KOPT-K1 (cell line): ENCODE data around the gene LYPD4.

Experiments
- H3K27ac ChIP-seq: fragments of 200-600 bp; sonication (generic); 2 replicates; pipeline ENCODE4 v1.5.1; 2016; ENCODE audit warnings: antibody characterized with exemption, mild to moderate bottlenecking, low read depth, low read length; ENCODE audit not compliant: poor library complexity, severe bottlenecking
- H3K36me3 ChIP-seq: fragments of 200-600 bp; sonication (generic); 2 replicates; pipeline ENCODE4 v1.5.1; 2017; ENCODE audit warnings: antibody characterized with exemption, mild to moderate bottlenecking, low read length, moderate library complexity; ENCODE audit not compliant: insufficient read depth
- H3K9me3 ChIP-seq: fragments of 200-600 bp; sonication (generic); 2 replicates; pipeline ENCODE4 v1.5.1; 2017; ENCODE audit warnings: antibody characterized with exemption, low read length, mild to moderate bottlenecking; ENCODE audit not compliant: insufficient read depth, poor library complexity, severe bottlenecking

Gene LYPD4

DNA sequence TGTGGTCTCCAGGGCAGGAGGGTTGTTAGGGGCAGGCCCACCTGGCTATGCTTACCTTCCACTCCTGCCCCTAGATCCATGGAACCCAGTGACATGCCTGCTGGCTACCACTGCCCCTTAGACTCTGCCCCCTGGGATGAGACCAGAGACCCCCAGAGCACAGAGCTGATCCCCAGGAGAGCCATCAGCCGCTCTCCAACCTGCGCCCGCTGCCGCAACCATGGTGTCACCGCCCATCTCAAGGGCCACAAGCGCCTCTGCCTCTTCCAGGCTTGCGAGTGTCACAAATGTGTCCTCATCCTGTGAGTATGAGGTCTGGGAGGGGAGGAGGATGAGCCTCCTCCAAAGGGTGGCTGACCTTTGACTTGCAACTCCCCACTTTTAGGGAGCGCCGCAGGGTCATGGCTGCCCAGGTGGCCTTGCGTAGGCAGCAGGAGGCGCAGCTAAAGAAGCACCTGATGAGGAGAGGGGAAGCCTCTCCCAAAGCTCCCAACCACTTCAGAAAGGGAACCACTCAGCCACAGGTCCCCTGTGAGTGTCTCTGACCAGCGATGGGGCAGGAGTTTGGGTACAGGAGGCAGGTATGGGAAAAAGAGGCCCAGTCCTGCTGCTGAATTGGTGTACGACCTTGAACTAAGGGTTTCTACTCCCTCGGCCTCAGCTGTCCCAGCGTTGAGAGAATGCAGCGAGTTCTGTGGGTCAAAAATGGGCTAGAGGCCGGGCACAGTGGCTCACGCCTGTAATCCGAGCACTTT, 3.0 kb upstream of the LYPD4 start:
- Histone ChIP-seq H3K9me3 (no peaks in the 10 kb centered on the region), H3K27ac (no peak overlapping the region), H3K36me3 (no peaks in the 10 kb centered on the region)

DNA sequence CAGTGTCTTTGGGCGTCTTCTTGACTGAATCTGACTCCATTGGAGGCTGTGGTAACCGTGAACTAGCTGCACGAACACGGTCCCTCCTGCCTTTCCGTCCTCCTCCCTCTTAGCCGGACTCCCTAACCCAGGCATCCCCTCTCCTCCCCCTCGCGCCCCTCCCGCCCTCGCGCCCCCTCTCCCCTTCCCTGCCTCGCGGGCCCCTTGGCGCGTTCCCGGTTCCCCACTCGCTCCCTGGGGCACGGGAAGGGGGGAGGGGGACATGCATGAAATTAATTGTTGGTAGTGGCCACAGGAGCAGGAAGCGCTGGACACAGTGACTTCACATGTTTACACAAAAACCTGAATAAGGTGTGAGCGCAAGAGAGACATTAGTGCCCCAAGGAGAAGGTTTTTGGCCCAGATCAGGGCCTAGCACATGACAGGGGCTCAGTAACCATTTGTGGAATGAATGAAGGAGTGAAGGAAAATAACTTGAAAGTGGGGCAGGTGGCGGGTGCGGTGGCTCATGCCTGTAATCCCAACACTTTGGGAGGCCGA, 638 bp upstream of the LYPD4 start:
- Histone ChIP-seq H3K27ac (no peak overlapping the region), H3K36me3 (no peaks in the 10 kb centered on the region), H3K9me3 (no peaks in the 10 kb centered on the region)

DNA sequence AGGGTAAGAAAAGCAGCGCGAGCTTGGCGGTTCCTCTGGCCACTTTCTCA, 343 bp upstream of the LYPD4 start, which contains the start of gene DMRTC2:
TSS of gene DMRTC2 (plus strand) at position 42 of the 50 bp plus-strand sequence. CDS start 2,387 bp downstream, outside the sequence.
- H3K27ac ChIP-seq, result no peak within 1 kb of the TSS
- no peaks in the 10 kb centered on the region for H3K36me3 ChIP-seq
- no peaks in the 10 kb centered on the region for H3K9me3 ChIP-seq

DNA sequence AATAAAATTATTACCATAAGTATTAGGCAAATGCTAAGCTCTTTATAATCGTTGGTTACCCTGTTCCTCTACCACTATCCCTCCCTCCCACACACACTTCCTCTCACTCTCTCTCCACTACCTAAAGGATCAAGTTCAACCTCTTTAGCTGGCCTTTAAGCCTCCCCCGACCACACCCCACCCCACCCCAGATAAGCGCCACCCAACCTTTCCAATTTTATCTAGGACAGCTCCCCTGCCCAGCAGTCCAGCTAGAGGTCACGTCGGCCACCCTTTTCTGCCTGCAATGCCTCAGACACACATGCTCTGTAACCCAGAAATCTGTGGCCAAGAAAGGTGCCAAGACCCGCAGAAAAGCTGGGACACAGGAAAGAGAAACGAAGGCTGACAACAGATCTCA, 1.1 kb downstream of the LYPD4 start:
- Histone ChIP-seq H3K27ac (no peak overlapping the region), H3K9me3 (no peaks in the 10 kb centered on the region), H3K36me3 (no peaks in the 10 kb centered on the region)

DNA sequence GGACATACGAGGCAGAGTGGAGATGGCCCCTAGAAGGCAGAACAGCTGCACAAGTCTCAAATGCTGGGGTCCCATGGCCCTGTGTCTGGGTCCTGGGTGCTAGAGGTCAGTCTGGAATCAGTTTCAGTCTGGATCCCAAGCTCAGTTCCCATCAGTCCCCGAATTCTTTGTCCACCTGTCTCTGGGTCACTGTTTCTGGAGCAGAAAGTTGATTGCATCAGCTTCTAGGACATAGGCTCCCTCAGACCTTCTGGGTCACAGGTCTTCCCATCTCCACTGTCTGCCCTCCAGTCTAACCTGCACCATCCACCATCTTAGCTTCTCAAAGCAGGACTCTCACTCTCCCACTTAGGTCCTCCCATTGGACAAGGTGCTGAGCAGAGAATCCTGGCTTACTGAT, 5.3 kb downstream of the LYPD4 start:
- Histone ChIP-seq H3K27ac (no peak overlapping the region), H3K36me3 (no peaks in the 10 kb centered on the region), H3K9me3 (no peaks in the 10 kb centered on the region)

DNA sequence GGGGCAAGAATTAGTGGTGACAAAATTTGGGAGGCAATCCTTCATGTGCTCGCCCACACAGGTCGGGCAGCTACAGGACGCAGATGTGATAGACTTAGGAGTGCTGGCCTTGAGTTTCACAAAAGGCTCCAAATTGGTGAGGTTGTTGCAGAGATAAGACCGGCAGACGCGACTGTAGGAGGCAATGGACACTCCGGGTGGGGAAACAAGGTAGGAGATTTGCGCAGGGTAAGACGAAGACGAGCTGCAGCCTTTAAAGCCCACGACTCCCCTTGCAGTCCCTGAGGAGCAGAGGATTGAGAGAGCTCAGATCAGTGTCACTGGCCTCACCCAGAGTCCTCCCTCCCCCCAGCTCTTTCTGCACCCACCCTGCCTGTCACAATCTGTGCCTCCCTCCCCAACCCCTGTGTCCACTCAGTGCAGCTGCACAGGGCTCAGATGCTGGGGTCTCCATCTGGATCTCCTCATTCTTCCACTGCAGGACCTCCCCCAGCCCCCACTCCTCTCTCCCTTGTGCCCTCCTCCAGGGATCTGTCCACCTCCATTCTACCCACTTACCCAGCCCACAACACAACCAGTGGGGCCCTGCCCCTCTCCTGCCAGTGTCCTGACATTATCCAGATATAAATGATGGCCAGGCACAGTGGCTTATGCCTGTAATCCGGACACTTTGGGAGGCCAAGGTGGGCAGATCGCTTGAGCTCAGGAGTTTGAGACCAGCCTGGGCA, 6.3 kb downstream of the LYPD4 start:
- no peak overlapping the region for H3K27ac ChIP-seq
- no peaks in the 10 kb centered on the region for H3K36me3 ChIP-seq
- no peaks in the 10 kb centered on the region for H3K9me3 ChIP-seq

DNA sequence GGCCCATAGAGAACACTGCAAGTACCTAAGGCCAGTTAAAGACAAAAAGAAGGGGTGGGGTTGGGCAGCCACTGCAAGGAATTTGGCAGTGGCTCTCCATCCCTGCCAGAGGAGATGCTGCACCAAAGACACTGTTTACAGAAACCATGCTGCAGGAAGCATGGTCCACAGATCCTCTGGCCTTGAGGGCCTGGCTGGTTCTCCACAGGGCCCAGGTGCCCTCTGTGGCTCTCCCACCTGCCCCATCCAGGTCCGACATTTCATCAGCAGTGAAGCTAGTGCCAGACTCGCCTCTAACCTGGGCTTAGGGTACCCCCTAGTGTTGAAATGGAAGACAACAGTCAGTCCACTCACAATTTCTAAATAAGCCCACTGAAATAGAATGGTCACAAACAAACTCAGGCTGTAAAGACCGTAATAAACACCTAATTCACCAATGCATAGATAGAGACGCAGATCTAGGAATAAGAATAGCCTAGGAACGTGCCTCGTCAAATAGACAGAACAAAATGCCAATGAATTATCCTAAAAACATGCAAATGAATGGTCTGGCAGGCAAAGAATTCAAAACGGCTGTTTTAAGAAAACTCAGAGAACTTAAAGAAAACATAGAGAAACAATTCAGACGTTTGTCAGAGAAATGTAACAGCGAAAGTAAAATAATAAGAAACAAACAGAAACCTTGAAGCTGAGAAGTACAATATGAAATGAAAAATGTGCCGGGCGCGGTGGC, 23.3 kb downstream of the LYPD4 start:
- Histone ChIP-seq H3K27ac (no peak overlapping the region), H3K9me3 (no peaks in the 10 kb centered on the region), H3K36me3 (no peaks in the 10 kb centered on the region)

DNA sequence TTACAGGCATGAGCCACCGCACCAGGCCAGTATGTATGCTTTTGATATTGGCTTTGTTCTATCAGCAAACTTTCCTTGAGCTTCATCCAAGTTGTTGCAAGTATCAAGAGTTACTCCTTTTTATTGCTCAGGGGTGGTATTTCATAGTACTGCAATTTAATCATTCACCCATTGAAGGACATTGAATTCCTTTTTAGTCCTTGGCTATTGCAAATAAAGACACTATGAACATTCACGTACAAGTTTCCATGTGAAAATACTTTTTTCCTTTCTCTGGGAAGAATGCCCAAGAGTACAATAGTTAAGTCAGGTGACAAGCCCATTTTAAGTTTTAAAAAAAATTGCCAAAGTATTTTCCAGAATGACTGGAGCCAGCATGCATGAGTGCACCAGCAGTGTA, 27.7 kb downstream of the LYPD4 start:
- H3K9me3 ChIP-seq, result no peaks in the 10 kb centered on the region
- H3K36me3 ChIP-seq, result no peaks in the 10 kb centered on the region

DNA sequence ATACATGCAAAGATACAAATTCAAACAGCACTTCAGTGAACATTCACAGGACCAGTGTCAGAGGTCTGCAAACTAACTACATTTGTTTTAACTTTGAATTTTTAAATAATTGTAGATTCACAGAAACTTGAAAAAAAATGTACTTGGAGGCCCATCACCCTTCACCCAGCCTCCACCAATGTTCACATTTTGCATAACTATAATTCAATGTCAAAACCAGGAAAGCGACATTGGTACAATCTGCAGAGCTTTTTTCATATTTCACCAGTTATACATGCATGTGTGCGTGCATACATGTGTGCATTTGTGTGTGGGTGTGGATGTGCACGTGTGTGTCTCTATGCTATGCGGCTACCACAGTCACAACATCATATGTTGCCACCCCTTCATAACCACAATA, 29.2 kb downstream of the LYPD4 start:
- no peaks in the 10 kb centered on the region for H3K9me3 ChIP-seq
- no peaks in the 10 kb centered on the region for H3K36me3 ChIP-seq

More for the DNA sequence above, 27.7 kb downstream of the LYPD4 start:
- no peak overlapping the region for H3K27ac ChIP-seq

DNA sequence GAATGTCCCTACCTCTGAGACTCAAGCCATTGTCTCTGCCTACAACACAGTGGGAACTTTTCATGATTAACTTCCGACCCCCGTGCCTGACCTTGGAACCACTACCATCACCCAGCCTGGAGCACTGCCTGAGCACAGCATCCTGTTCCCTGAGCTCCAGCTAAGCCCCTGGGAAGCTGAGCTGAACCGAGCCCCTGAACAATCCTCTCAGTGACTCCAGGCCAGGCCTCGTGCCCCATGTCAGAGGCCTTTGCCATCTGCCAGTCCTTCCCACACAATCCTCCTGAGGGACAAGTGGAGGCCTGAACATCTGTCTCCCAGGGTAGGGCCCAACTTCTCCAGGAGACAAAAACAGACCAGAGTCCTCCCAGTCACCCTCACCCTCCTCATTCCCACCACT, 30.6 kb downstream of the LYPD4 start:
- no peaks in the 10 kb centered on the region for H3K9me3 ChIP-seq
- no peaks in the 10 kb centered on the region for H3K36me3 ChIP-seq
- H3K27ac ChIP-seq, result no peak overlapping the region

More for the DNA sequence above, 29.2 kb downstream of the LYPD4 start:
- no peak overlapping the region for H3K27ac ChIP-seq

DNA sequence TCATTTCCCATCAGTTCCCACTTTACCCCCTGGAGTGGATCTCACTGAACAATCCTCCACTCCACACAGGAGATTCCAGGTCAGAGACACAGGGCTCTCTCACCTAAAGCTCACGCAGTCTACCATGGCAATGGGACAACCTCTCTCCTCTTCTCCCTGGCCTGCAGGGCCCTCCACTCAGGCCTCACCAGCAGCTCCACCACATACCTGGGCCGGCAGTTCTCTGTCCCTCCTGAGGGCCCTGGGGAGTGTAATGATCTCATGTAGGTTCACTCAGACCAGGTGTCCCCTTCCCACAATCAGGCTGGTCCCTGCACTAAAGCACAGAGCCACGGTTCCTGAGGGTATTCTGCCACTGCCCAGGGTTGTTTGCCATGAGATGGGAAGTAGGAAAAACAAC, 32.5 kb downstream of the LYPD4 start:
- Histone ChIP-seq H3K9me3 (no peaks in the 10 kb centered on the region), H3K27ac (no peak overlapping the region), H3K36me3 (no peaks in the 10 kb centered on the region)

DNA sequence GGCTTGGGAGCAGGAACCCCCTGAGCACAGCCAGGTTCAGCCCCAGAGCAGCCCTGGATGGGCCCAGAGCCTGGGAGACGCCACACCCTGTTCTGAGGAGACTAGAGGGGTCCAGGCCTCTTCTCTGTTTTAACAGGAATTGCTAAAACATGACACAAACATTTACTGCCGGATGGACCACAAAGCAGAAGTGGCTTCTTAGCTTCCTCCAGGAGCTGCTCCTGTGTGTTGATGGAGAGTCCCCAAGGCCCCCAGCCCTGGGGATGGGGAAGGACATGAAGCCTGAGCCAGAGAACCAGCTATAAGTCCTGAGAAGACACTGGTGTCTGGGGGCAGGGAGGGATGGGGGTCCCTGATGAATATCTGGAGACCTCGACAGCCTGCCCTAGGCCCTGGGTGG, 33.4 kb downstream of the LYPD4 start:
- no peaks in the 10 kb centered on the region for H3K36me3 ChIP-seq
- H3K9me3 ChIP-seq, result no peaks in the 10 kb centered on the region
- H3K27ac ChIP-seq, result no peak overlapping the region

DNA sequence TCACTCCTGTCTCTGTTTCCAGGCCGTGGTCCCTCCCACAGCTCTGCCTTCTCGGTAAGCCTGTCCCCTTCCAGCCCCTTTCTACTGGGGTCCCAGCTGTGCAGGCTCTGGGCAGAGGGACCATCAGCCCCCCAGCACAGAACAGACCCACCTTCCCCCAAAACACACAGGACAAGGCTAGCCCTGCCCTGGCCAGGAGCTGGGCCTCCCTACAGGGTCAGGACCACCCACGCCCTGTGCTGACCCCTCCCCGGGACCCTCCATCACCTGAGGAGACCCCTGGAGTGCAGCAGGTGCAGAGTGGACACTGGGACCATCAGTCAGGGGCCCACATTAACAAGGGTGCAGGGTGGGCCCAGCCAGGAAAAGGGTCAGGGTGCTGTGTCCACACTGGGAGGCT, 34.2 kb downstream of the LYPD4 start:
- Histone ChIP-seq H3K9me3 (no peaks in the 10 kb centered on the region), H3K36me3 (no peaks in the 10 kb centered on the region), H3K27ac (no peak overlapping the region)

DNA sequence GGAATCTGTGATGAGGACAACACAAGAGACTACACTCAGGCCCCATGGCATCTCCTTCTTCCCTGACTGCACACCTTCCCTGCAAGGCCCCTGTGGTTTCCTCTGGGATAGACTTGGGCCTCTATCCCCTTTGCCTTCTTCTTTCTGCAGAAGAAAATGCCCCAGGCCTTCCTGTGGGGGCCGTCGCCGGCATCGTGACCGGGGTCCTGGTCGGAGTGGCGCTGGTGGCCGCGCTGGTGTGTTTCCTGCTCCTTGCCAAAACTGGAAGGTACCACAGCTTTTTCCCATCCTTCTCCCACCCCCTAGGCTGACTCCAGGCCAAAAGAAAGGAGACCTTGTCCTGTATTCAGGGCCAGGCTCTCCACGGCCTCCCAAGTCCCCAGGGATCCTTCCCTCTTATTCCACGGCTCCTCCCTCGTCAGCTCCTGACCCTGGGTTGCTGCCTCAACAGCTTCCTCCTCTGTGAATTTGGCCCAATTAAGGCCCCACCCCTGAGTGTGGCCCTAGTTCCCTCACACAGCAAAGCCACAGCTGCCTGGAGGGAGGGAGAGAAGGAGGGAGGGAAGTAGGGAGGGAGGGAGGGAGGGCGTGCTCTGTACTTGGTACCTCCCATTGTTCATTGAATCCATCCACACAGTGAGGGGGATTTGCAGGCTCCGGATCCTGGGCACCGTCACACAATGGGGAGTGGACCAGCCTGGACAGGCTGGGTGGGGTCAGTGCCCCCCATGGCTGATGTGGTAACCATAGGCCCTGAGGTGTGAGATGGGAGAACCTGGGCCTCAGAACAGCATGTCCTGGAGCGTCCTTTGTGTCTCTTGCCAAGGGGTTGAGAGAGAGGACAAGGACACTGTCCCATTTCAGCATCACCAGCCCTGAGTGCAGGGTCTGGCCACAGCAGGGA, 35.6 kb downstream of the LYPD4 start:
- H3K9me3 ChIP-seq, result no peaks in the 10 kb centered on the region
- H3K27ac ChIP-seq, result no peak overlapping the region
- H3K36me3 ChIP-seq, result no peaks in the 10 kb centered on the region

DNA sequence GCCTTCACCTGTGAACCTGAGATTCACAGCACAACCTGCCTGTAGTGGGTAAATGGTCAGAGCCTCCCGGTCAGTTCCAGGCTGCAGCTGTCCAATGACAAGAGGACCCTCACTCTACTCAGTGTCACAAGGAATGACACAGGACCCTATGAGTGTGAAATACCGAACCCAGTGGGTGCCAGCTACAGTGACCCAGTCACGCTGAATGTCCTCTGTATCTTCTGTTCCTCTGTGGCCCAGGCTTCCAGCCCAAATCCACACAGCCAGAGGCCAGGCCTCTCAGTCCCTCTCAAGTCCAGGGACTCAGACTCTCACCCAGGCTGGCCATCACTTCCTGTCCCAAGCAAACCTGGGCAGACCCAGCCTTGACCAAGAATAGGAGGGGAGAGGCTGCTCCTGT, 37.3 kb downstream of the LYPD4 start:
- H3K27ac ChIP-seq, result no peak overlapping the region
- H3K36me3 ChIP-seq, result no peaks in the 10 kb centered on the region
- no peaks in the 10 kb centered on the region for H3K9me3 ChIP-seq
